ENCODE results near the gene KCNB1.

The KCNB1 gene

DNA sequence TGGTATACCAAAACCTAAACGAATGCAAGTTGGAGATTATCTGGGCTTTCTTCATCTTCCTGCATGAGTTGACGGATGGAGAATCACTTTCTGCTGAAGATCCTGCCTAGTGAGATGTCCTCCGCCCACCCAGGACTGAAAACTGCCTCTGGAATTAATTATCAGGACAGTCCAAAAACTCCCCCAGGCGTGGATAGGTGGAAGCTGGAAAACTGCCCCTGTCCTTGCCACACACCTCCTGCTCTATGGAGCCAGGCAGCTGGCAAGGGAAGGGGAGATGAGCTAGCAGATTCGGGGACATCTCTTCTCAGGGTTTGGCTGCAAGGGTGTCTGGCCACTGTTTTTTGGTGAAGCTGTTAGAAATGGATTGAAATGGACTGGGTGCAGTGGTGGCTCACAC, 115.4 kb downstream of the KCNB1 start:
- no peak for DNase-seq (ENCODE audit: insufficient read length, low spot score)
- FAIRE-seq = no peak
- TF ChIP-seq TAF1 (IDR thresholded peaks at IDR 0.05; ENCODE audit: low read depth, low read length) = no peak
- no peak for TF ChIP-seq POLR2AphosphoS5 (IDR thresholded peaks at IDR 0.05; ENCODE audit: low read depth, low read length)
- no peak for TF ChIP-seq POU2F2 (IDR thresholded peaks at IDR 0.05; ENCODE audit: low read depth, low read length)
- no peak for TF ChIP-seq PAX5 (IDR thresholded peaks at IDR 0.05; ENCODE audit: insufficient read depth, low read length, severe bottlenecking)
- no peak for TF ChIP-seq SPI1 (IDR thresholded peaks at IDR 0.05; ENCODE audit: low read depth, low read length)
- no peak for TF ChIP-seq POLR2A (IDR thresholded peaks at IDR 0.05; ENCODE audit: low read depth, low read length)

DNA sequence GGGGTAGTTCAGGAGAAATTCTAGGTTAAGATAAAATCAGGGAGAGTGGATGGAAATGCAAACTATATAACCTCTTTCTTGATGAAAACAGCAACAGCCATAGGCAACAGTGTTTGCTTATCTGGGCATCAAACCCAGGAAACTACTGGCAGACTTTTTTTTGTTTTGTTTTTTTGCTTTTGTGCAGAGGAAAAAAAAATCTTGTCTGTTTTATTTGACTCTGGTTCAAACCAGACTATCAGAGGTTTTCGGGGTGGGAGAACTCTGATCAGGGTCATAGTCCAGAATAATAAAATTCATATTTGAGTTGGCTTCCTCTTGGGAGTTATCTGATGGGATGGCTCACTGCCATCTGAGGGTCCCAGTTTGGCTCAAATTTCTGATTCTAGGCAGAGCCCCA, 115.8 kb downstream of the KCNB1 start:
- no peak for TF ChIP-seq POU2F2 (IDR thresholded peaks at IDR 0.05; ENCODE audit: low read depth, low read length)
- no peak for TF ChIP-seq SPI1 (IDR thresholded peaks at IDR 0.05; ENCODE audit: low read depth, low read length)
- TF ChIP-seq PAX5 (IDR thresholded peaks at IDR 0.05; ENCODE audit: insufficient read depth, low read length, severe bottlenecking) = no peak
- no peak for TF ChIP-seq POLR2A (IDR thresholded peaks at IDR 0.05; ENCODE audit: low read depth, low read length)
- TF ChIP-seq TAF1 (IDR thresholded peaks at IDR 0.05; ENCODE audit: low read depth, low read length) = no peak
- no peak for TF ChIP-seq POLR2AphosphoS5 (IDR thresholded peaks at IDR 0.05; ENCODE audit: low read depth, low read length)
- no peak for DNase-seq (ENCODE audit: insufficient read length, low spot score)

GRCh38 chr20:49361862-49362660, 120.4 kb downstream of the KCNB1 start:
- FAIRE-seq (no peak), DNase-seq (ENCODE audit: insufficient read length, low spot score) (no peak)
- TF ChIP-seq POU2F2 (IDR thresholded peaks at IDR 0.05; ENCODE audit: low read depth, low read length) (no peak), PAX5 (IDR thresholded peaks at IDR 0.05; ENCODE audit: insufficient read depth, low read length, severe bottlenecking) (no peak), TAF1 (IDR thresholded peaks at IDR 0.05; ENCODE audit: low read depth, low read length) (no peak), SPI1 (IDR thresholded peaks at IDR 0.05; ENCODE audit: low read depth, low read length) (no peak), POLR2AphosphoS5 (IDR thresholded peaks at IDR 0.05; ENCODE audit: low read depth, low read length) (no peak), POLR2A (IDR thresholded peaks at IDR 0.05; ENCODE audit: low read depth, low read length) (no peak)

More for the DNA sequence above, 115.8 kb downstream of the KCNB1 start:
- FAIRE-seq = no peak

DNA sequence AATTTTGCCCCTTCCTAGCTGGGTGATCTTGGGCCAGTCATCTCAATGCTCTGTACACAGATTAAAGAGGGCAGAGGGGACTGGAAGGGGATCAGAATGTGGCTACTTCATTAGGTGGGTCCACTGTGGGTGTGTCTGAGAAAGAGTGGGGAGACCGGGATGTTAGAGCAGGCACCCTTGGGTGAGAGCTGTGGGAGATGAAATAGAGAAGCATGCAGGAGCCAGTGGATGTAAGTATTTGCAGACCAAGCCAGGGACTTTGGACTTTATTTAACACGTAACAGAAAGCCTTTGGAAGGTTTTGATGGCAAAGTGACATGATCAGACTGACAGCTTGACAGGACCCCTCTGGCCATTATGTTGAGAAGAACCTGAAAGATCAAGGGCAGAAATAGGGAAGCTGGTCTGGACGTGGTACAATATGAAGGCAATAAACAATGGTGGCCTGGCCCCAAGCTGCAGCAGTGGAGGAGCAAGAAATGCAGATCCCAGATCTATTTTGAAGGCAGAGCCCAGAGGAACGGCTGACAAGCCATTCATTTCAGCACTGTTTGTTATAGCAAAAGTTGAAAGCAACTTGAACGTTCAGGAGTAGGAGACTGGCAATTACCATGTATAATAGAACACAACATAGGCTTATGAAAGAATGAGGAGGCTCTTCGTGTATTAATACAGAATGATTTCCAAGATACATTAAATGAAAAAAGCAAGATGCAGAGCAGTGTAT, 122.1 kb downstream of the KCNB1 start:
- TF ChIP-seq POU2F2 (IDR thresholded peaks at IDR 0.05; ENCODE audit: low read depth, low read length) = no peak
- no peak for TF ChIP-seq SPI1 (IDR thresholded peaks at IDR 0.05; ENCODE audit: low read depth, low read length)
- TF ChIP-seq POLR2AphosphoS5 (IDR thresholded peaks at IDR 0.05; ENCODE audit: low read depth, low read length) = no peak
- no peak for TF ChIP-seq PAX5 (IDR thresholded peaks at IDR 0.05; ENCODE audit: insufficient read depth, low read length, severe bottlenecking)
- no peak for DNase-seq (ENCODE audit: insufficient read length, low spot score)
- no peak for FAIRE-seq

DNA sequence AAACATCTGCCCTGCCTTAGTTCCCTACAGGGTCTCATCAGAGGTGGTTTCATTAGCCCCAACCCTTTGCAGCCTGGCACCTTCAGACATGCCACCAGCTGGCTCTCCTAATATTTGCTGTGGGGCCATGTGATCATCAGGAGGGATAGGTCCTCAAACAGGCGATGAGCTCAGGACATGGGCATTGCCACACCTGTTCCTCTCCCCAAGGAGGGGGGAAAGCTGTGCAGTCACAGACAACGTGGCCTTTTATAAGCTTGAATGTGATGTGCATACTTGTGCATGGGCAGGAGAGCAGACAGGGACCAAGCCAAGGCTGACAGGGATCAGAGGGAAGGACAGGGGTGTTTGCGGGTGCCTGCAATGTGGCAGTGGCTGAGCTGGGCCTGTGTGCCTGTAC, 125.8 kb downstream of the KCNB1 start:
- FAIRE-seq (no peak), DNase-seq (ENCODE audit: insufficient read length, low spot score) (no peak)

DNA sequence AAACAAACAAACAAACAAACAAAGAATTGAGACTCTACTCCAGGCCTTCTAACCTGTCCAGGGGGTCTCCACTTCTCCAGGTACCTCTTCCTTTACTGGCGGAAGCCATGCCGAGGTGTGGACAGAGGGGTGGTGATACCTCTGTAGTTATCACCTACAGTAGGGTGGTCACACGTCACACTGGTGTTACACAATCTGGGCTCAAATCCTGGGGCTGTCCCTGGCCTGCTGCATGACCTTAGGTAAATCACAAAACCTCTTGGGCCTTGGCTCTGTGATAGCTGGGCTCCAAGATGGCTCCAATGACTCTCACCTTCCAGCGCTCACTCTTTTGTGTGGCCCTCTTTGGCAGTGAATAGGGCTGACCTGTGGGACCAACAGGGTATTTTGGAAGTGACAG, 127.8 kb downstream of the KCNB1 start:
- TF ChIP-seq TAF1 (IDR thresholded peaks at IDR 0.05; ENCODE audit: low read depth, low read length) = no peak
- no peak for TF ChIP-seq PAX5 (IDR thresholded peaks at IDR 0.05; ENCODE audit: insufficient read depth, low read length, severe bottlenecking)
- TF ChIP-seq POU2F2 (IDR thresholded peaks at IDR 0.05; ENCODE audit: low read depth, low read length) = no peak
- TF ChIP-seq SPI1 (IDR thresholded peaks at IDR 0.05; ENCODE audit: low read depth, low read length) = no peak
- TF ChIP-seq POLR2AphosphoS5 (IDR thresholded peaks at IDR 0.05; ENCODE audit: low read depth, low read length) = no peak
- no peak for TF ChIP-seq POLR2A (IDR thresholded peaks at IDR 0.05; ENCODE audit: low read depth, low read length)
- DNase-seq (ENCODE audit: insufficient read length, low spot score) (no peak), FAIRE-seq (no peak)

More for the DNA sequence above, 125.8 kb downstream of the KCNB1 start:
- TF ChIP-seq POU2F2 (IDR thresholded peaks at IDR 0.05; ENCODE audit: low read depth, low read length) = no peak
- no peak for TF ChIP-seq PAX5 (IDR thresholded peaks at IDR 0.05; ENCODE audit: insufficient read depth, low read length, severe bottlenecking)
- TF ChIP-seq POLR2AphosphoS5 (IDR thresholded peaks at IDR 0.05; ENCODE audit: low read depth, low read length) = no peak
- no peak for TF ChIP-seq SPI1 (IDR thresholded peaks at IDR 0.05; ENCODE audit: low read depth, low read length)
- TF ChIP-seq TAF1 (IDR thresholded peaks at IDR 0.05; ENCODE audit: low read depth, low read length) = no peak
- TF ChIP-seq POLR2A (IDR thresholded peaks at IDR 0.05; ENCODE audit: low read depth, low read length) = no peak

DNA sequence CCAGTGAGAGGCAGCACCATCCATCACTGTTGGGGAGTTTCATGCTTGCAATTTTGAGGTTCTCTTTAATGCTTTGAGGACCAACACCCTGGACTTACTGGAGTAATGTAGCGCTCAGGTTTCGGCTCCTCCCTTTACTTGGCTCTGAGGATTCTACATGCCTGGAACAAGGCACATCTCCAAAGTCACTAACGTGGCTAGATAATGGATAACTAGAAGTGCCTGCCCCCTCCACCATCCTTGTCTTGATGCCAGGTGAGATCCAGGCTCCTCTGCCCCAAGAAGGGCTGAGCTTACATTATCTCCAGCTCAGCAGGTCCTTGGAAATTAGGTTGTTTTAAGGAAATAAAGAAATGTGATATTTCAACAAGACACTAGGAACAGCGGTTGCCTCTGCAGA, 129.1 kb downstream of the KCNB1 start:
- no peak for DNase-seq (ENCODE audit: insufficient read length, low spot score)
- TF ChIP-seq POU2F2 (IDR thresholded peaks at IDR 0.05; ENCODE audit: low read depth, low read length) = no peak
- no peak for TF ChIP-seq POLR2A (IDR thresholded peaks at IDR 0.05; ENCODE audit: low read depth, low read length)
- no peak for TF ChIP-seq POLR2AphosphoS5 (IDR thresholded peaks at IDR 0.05; ENCODE audit: low read depth, low read length)
- no peak for TF ChIP-seq SPI1 (IDR thresholded peaks at IDR 0.05; ENCODE audit: low read depth, low read length)
- TF ChIP-seq PAX5 (IDR thresholded peaks at IDR 0.05; ENCODE audit: insufficient read depth, low read length, severe bottlenecking) = no peak
- TF ChIP-seq TAF1 (IDR thresholded peaks at IDR 0.05; ENCODE audit: low read depth, low read length) = no peak
- FAIRE-seq = no peak

- no peak for FAIRE-seq
Measured at GRCh38 chr20:49352751-49353150, 129.7 kb downstream of the KCNB1 start.

DNA sequence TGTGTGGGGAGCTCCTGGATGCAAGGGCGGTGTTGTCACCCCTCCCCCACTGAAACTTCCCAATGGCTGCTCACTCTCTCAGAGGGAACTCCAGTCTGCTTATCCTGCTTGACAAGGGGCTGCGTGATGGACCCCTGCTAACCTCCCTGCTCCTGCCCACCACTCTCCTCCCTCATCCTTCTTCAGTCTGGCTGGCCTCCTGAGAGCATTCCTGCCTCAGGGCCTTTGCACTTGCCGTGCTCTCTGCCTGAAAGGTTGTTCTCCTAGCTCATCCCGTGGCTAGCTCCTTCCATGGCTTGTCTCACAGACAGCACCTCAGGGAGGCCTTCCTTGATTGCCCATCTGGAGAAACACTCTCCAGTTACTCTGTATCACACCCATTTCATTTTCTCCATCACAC, 130.7 kb downstream of the KCNB1 start:
- FAIRE-seq (no peak), DNase-seq (ENCODE audit: insufficient read length, low spot score) (no peak)
- no peak for TF ChIP-seq SPI1 (IDR thresholded peaks at IDR 0.05; ENCODE audit: low read depth, low read length)
- no peak for TF ChIP-seq POLR2A (IDR thresholded peaks at IDR 0.05; ENCODE audit: low read depth, low read length)
- TF ChIP-seq PAX5 (IDR thresholded peaks at IDR 0.05; ENCODE audit: insufficient read depth, low read length, severe bottlenecking) = no peak
- TF ChIP-seq POLR2AphosphoS5 (IDR thresholded peaks at IDR 0.05; ENCODE audit: low read depth, low read length) = no peak
- TF ChIP-seq POU2F2 (IDR thresholded peaks at IDR 0.05; ENCODE audit: low read depth, low read length) = no peak
- TF ChIP-seq TAF1 (IDR thresholded peaks at IDR 0.05; ENCODE audit: low read depth, low read length) = no peak

More at GRCh38 chr20:49352751-49353150, 129.7 kb downstream of the KCNB1 start:
- TF ChIP-seq POU2F2 (IDR thresholded peaks at IDR 0.05; ENCODE audit: low read depth, low read length) = no peak
- no peak for TF ChIP-seq POLR2AphosphoS5 (IDR thresholded peaks at IDR 0.05; ENCODE audit: low read depth, low read length)
- no peak for TF ChIP-seq SPI1 (IDR thresholded peaks at IDR 0.05; ENCODE audit: low read depth, low read length)
- TF ChIP-seq POLR2A (IDR thresholded peaks at IDR 0.05; ENCODE audit: low read depth, low read length) = no peak
- no peak for TF ChIP-seq PAX5 (IDR thresholded peaks at IDR 0.05; ENCODE audit: insufficient read depth, low read length, severe bottlenecking)
- TF ChIP-seq TAF1 (IDR thresholded peaks at IDR 0.05; ENCODE audit: low read depth, low read length) = no peak
- no peak for DNase-seq (ENCODE audit: insufficient read length, low spot score)
